Activated T-helper 1 cell treated with Interleukin-2 at 50 U/mL for 16 hours (primary cell): ENCODE results near the gene SLC6A12.

Experiments
- DNase-seq: peaks from one replicate; pipeline ENCODE4 v3.0.0-alpha.2; 2020; ENCODE audit warnings: low read depth

SLC6A12 gene

DNA sequence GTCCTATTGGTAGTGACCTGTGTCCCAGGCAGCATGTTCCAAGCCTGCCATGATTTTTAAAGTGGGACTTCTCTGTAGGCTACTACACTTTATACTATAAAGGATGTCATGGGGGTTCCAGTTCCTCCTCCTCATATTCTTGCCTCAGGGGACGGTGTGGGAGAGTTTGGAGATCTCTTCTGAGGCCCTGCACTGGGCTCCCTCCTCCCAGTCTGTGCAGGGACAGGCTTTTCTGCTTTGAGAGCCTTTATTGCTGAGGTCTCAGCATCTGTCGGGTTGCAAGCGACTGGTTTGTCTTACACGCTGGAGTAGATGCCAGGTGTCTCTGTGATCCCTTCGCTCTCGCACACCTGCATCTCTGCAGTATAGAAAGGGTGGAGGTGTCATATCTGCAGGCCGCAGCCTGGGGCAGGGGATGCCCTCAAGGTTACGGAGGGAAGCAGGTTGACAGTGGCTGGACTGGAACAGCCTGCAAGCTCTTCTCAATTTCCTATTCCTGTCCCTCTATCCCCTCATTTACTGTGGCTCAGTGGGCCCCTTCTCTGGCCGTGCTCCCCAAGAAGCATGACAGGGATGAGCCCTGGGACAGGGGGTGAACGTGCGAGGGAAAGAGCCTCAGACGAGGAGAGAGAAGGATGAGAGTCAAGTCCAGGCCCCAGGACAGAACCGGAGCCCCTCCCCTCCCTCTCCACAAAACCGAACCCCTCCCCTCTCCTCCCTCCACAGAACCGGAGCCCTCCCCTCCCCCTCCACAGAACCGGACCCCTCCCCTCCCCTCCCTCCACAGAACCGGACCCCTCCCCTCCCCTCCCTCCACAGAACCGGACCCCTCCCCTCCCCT is 51.3 kb downstream of the SLC6A12 start:
- no peak for DNase-seq

DNA sequence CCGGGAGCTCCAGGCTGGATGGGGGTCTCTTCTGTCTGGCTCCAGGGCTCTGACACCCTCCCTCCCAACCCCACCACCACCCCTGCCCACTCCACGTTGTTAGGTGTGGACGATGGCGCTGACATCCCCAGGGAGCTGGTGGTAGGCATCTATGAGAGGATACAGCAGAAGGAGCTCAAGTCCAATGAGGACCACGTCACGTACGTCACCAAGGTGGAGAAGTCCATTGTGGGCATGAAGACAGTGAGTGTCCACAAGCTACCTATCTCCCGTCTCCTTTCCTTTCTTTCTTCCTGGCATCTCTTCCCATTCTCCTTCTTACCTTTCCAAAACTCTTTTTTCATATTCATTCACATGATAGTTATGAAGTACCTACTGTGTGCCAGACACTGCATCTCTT is 52.1 kb downstream of the SLC6A12 start:
- no peak for DNase-seq

- DNase-seq, result no peak
These were observed 53.1 kb downstream of the SLC6A12 start for GRCh38 chr12:160858-161257.

DNA sequence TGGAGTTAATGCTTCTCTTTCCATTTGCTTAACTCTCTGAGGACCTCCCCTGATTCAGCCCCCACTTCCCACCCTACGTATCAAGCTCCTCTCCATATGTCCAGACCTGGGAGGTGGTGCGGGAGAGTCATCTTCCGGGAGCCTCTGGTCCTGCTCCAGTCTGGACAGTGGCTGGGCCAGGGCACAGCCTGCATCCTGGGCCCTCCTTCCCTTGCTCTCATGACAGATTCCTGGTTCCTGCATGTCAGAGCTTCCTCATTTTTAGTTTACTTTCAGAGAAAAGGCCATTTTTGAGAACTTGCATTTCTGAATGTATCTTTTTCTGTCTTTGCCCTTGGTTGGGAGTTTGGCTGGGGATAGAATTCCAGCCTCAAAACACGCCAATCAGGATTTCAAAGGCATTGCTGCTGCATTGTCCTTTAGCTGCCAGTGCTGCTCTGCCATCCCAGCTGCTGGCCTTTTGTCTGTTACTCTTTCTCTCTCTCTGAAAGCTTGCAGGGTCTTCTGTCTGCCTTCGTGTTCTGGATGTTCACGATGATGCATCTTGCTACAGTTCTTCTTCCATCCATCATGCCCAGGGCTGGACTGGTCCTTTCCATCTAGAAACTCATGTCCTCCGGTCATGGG is 54.7 kb downstream of the SLC6A12 start:
- DNase-seq, result no peak

- DNase-seq, result no peak
These were observed 56.3 kb downstream of the SLC6A12 start for GRCh38 chr12:157644-158043.

- no peak for DNase-seq
These were observed 57.0 kb downstream of the SLC6A12 start for GRCh38 chr12:156945-157344.

- no peak for DNase-seq
These were observed 58.3 kb downstream of the SLC6A12 start for GRCh38 chr12:155646-156045.

DNA sequence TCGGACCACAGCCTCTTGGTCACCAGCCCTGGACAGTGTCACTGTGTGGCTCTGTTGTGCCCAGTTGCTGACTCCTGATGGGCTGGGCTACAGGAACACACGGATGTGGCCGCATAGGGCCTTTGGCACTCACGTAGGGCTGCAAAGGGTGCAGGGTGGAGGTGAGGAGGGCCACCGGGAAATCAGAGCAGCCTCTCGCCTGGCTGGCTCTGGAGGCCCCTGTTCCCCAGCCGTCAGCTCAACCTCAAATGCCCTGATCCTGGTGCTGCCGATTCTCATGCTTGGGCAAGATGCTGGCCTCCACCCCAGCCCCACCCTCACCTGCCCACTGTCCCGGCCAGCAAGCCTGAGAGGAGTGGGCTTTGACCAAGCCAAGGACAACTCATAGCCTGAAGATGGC is 59.0 kb downstream of the SLC6A12 start:
- DNase-seq, result no peak

DNA sequence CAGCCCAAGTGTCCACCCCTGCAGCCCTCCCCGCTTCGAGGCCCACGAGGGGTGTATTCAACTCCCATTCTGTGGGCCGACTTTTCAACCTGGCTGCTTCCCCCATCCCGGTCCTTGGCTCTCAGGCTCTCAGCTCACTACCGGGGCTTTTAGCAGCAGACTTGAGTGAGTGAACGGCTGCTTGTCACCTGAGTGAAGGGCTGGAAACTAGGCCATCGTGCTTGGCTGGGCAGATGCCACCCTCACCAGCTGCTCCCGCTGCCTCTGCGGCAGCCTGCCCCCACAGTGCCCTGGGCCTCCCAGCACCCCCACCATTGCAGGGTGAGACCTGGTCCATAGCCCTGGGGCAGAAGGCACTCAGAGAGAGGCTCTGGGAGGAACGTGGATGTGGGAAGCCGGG is 59.9 kb downstream of the SLC6A12 start:
- no peak for DNase-seq

DNA sequence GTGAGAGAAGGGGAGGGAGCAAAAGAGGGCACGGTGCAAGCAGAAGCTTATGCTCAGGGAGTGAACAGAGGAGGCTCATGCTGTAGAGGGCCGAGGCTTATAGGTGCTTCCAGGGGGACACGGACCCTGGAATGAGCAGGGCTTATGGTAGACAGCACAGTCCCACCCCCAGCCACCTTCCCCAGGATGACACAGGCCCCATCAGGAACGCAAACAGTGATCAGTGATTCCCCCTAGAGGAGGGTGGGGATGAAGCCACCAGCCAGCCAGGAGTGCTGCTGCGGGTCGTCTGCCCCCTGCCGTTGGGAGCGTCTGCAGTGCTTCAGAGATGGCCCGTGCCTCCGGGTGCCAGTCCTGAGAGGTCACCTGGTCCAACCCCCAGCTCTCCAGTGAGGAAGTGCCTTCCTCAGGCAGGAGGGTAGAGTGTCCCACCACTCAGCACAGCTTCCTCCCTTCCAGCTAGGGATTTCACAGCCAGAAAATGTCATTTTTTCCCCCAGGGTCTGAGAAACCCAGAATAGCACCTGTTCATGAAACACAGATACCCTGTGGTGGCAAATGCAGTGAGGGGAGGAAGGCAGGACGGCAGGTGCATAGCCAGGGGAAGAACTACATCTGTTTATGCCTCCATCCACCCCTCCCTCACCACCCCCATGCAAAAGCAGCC is 60.7 kb downstream of the SLC6A12 start:
- DNase-seq, result peak; percentile 10

GRCh38 chr12:152440-152839 is 61.5 kb downstream of the SLC6A12 start:
- DNase-seq, result no peak

GRCh38 chr12:151579-151978 is 62.4 kb downstream of the SLC6A12 start:
- DNase-seq, result no peak

GRCh38 chr12:148676-149416 is 65.1 kb downstream of the SLC6A12 start:
- no peak for DNase-seq

- no peak for DNase-seq
These were observed 66.7 kb downstream of the SLC6A12 start for GRCh38 chr12:147242-147641.

GRCh38 chr12:145369-145960 is 68.5 kb downstream of the SLC6A12 start:
- DNase-seq, result no peak

DNA sequence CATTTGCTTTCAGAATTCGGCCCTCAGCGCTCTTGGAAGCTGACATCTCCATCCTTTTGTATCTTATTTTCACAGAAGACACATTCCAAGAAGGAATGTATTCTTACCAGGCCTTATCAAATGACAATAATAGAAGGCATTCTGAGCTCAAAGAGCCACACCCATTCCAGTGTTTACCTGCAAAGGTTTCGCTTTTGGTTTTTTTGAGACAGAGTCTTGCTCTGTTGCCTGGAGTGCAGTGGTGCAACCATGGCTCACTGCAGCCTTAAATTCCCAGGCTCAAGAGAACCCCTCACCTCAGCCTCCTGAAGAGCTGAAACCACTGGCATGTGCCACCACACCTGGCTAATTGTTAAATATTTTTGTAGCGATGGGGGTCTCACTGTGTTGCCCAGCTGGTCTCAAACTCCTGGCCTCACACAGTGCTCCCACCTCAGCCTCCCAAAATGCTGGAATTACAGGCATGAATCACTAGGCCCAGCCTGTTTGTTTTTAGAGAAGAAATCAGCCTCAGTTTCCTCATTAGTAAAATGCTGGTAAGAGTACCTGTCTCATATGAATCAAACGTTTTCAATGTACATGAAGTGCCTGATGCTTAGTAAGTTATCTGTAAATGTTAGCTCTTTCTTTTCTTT is 69.2 kb downstream of the SLC6A12 start:
- DNase-seq, result no peak

DNA sequence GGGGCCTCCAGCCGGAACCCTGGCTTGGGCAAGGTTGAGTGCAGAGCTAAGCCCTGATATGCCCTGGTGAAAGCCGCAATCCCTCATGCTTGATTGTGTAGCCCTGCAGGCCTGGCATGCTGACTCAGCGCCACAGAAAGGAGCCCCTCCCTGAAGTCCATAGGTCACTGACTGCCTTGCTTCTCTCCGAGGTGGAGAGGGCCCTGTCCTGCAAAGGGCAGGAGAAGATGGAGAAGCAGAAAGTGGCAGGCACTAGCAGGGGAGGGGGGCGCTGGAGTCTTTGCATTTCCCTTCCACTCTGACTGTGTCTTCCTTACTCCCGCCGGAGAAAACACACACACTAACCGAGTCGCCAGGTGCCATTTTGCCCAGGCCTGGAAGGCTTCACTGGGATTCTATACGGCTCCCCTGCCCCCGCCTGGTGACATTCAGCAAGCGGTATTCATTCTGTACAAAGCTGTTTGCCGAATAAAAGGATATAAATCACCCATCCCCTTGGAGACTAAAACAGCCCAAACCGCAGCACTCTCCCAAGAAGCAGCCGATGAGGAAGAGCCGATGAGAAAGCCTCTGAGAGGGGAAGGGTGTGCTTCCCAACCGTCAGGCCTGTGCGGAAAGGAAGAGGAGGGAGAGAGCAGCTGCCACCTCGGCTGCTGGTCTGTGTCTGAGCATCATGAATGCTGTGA is 69.8 kb downstream of the SLC6A12 start:
- no peak for DNase-seq

GRCh38 chr12:140162-140561 is 73.8 kb downstream of the SLC6A12 start:
- DNase-seq, result no peak
